Fibroblast of pulmonary artery (primary cell): Measurements from ENCODE around the gene NSMF.
"Not testable (repeated sequence)": the region's sequence is repeated elsewhere in the genome, so short reads cannot be mapped to it uniquely, and the experiment has no call there.

ENCODE experiments used
- DNase-seq: peaks from one replicate; pipeline ENCODE4 v3.0.0-alpha.2; 2010; ENCODE audit warnings: low read depth
- H3K4me3 ChIP-seq: replicated peaks from 2 replicates; pipeline ENCODE4 v1.5.1; 2011; ENCODE audit warnings: low read depth, mild to moderate bottlenecking, control low read depth, low read length, moderate library complexity
- TF ChIP-seq, protein P1 (sequence below): IDR thresholded peaks from 2 replicates; pipeline ENCODE4 v1.5.1; 2011; ENCODE audit warnings: mild to moderate bottlenecking, control low read depth, low read length, inconsistent platforms; ENCODE audit errors: missing control alignments

Gene NSMF

DNA sequence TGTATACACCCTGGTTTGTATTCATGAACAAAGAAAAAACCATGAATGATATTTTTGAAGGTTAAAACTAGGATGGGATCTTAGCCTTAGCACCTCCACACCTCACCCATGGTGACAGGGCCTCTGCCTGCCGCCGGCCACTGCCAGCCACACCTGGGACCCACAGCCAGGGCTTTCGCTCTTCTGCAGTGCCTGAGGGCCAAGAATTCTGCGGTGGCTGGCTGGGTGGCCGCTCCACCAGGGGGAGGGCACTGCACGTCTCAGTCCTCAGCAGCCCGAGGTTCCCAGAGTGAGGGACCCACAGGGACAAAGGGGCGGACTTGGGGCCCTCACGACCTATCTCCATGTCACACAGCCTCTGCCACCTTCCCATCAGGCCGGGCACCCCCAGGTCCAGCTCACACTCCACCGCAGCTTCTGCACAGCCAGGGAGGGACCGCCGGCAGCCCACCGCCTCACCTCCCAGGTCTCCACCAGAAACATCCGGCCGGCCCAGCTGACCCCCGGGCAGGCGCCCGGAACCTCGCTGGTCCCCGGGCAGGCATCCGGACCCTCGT is 43.0 kb downstream of the NSMF start:
- DNase-seq: no peak
- no peak overlapping the region for H3K4me3 ChIP-seq

DNA sequence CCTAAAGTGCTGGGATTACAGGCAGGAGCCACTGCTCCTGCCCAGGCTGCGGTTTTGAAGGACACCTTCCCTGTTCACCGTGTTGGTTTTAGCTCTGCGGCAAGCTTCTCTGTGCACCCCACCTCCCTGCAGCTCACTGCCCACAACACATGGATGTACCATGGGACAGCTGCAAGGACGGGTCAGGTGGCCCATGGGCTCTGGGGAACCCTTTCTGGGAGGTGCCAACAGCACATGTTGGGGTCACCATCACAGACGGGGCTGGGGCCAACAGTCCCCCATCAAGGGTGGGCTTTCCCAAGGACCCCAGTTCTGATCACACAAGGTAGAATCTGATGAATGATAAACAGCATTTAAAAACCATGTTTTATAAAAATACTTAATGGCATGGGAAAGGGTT is 43.7 kb downstream of the NSMF start:
- TF ChIP-seq, protein P1, sequence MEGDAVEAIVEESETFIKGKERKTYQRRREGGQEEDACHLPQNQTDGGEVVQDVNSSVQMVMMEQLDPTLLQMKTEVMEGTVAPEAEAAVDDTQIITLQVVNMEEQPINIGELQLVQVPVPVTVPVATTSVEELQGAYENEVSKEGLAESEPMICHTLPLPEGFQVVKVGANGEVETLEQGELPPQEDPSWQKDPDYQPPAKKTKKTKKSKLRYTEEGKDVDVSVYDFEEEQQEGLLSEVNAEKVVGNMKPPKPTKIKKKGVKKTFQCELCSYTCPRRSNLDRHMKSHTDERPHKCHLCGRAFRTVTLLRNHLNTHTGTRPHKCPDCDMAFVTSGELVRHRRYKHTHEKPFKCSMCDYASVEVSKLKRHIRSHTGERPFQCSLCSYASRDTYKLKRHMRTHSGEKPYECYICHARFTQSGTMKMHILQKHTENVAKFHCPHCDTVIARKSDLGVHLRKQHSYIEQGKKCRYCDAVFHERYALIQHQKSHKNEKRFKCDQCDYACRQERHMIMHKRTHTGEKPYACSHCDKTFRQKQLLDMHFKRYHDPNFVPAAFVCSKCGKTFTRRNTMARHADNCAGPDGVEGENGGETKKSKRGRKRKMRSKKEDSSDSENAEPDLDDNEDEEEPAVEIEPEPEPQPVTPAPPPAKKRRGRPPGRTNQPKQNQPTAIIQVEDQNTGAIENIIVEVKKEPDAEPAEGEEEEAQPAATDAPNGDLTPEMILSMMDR: no peak
- no peak for DNase-seq
- H3K4me3 ChIP-seq: no peak overlapping the region

More for the DNA sequence above, 43.0 kb downstream of the NSMF start:
- TF ChIP-seq, protein P1: no peak

DNA sequence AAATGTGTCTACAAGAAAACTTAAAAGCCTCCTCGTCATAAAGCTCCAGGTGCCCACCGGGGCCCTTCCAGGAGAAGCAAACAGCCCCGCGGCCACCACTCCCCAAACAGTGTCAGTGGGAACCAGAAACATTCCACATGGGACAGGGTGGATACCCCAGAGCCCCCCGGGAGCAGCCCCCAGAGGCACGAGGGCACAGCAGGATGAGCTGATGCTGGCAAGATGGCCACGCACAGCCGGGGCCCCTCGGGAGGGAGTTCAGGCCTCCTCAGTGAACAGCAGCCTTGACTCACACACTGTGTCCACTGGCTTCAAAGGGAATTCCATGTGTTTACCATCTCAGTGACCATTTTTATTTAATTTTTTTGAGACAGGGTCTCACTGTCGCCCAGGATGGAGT is 46.7 kb downstream of the NSMF start:
- no peak for DNase-seq
- H3K4me3 ChIP-seq: no peak overlapping the region
- TF ChIP-seq, protein P1: no peak

DNA sequence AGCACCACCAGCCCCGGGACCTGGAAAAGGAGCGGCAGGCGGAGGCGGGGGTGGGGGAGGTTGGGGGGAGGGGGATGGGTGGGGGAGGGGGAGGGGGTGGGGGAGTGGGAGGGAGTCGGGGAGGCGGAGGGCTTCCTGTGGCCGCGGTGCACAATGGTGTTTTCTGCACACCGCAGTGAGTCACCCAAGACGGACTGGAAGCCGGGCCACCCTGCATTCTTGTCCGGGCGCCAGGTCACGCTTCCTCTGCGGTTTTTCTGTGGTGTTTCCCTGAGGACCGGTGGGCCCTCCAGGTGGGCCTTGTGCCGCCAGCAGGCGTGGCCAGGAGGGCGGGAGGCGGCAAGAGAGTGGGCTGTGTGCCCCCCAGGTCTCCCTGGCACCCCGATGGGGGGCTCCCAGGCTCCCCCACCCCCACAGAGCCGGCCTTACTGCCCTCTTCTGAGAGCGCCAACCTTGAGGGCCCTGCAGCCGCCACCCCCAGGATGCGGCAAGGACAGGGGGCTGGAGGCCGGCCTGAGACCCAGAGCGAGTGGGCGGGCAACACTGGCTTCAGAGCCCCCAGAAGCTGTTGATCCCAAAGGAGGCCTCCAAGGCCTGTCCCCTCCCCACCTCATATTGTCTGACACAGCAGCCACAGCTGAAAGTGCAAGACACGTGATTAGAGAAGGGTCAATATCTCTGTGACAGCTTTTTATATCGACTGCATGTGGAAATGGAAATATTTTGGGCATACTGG is 47.3 kb downstream of the NSMF start:
- TF ChIP-seq, protein P1: no peak
- peak; percentile 96 for DNase-seq
- H3K4me3 ChIP-seq: no peak overlapping the region

DNA sequence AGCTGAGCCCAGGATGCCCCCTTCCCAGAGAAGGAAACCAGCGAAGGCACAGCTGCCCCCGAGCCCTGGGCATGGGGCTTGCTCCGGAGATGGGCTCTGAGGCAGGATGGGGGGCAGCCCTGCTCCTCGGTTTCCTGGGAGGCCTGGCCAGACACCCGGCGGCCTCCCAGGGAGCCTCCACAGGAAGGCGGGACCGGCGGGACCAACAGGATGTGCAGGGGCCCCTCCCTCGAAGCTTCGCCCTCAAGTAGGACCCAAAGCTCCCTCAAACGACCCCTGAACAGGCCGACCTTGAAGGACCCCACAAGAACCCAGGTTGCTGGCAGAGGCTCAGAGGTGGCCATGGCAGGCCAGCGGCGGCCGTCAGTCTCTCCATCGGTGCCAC is 47.9 kb downstream of the NSMF start:
- H3K4me3 ChIP-seq: no peak overlapping the region
- no peak for DNase-seq
- TF ChIP-seq, protein P1: no peak

DNA sequence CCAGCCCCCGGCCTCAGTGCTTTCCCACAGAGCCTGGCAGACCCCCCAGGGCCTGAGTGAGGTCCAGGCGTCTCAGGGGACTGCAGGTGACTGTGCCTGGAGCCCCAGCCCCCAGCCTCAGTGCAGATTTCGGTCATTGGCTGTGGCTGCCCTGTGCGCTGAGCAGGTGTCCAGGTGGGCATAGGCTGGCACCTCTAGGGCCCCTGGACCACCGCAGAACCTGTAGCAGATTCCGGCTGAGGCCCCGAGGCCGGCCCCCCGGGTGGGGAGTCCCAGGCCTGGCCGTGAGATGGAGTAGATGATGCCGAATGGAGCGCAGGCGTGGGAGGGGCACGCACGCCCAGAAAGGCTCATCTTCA is 48.3 kb downstream of the NSMF start:
- no peak overlapping the region for H3K4me3 ChIP-seq
- no peak for DNase-seq
- TF ChIP-seq, protein P1: no peak

DNA sequence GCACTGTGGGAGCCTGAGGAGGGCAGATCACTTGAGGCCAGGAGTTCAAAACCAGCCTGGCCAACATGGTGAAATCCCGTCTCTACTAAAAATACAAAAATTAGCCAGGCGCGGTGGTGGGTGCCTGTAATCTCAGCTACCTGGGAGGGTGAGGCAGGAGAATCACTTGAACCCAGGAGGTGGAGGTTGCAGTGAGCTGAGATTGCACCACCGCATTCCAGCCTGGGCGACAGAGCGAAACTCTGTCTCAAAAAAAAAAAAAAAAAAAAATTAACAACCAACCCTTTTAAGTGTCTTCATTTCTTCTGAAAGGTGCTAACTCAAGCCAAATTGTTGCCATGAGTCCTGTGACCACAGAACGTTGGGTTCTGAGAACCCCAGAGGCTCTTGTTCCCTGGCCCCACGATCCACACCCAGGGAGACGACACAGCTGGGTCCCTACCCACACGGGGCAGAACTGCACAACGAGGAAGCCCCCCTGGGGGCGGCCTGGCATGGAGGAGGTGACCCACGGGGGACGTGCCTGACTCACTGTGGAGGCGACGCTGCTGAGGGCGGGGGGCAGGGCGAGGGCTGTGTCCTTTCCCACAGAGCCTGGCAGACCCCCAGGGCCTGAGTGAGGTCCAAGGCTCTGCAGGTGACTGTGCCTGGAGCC is 48.8 kb downstream of the NSMF start:
- H3K4me3 ChIP-seq: not testable (repeated sequence)

More for the DNA sequence above, 48.8 kb downstream of the NSMF start:
- DNase-seq: not testable (repeated sequence)
